ENCODE data around the gene FAM149B1. TPM values are rescaled to one million over a fixed set of nuclear protein-coding genes. Genes with fewer than 3 reads are reported as not detected.

Gene FAM149B1
- total RNA-seq, 1 donor from 2014 or later = 23.5 TPM

DNA sequence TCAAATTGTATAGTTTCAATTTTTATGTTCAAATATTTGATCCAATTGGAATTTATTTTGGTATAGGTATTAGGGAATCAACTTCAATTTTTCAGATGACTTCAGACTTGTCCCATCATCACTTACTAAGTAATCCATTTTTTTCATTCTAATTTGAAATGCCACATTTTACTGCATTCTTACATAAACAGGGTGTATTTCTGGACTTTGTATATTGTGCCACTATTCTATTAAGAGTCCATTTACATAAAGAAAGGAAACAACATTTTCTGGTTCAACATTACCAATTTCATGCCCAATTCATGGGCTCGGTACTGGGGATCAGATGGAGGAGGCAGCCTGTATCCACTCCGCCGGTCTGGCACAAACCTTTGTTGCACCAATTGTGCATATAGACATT, 15.9 kb upstream of the FAM149B1 start:
- H3K36me3 ChIP-seq = peaks cover 88% of the 10 kb centered on the region
- H3K27ac ChIP-seq = no peak overlapping the region
- intact Hi-C loops (cut with DNase I) = no loop called here
- no peak overlapping the region for H3K4me3 ChIP-seq
- TF ChIP-seq, protein P1, sequence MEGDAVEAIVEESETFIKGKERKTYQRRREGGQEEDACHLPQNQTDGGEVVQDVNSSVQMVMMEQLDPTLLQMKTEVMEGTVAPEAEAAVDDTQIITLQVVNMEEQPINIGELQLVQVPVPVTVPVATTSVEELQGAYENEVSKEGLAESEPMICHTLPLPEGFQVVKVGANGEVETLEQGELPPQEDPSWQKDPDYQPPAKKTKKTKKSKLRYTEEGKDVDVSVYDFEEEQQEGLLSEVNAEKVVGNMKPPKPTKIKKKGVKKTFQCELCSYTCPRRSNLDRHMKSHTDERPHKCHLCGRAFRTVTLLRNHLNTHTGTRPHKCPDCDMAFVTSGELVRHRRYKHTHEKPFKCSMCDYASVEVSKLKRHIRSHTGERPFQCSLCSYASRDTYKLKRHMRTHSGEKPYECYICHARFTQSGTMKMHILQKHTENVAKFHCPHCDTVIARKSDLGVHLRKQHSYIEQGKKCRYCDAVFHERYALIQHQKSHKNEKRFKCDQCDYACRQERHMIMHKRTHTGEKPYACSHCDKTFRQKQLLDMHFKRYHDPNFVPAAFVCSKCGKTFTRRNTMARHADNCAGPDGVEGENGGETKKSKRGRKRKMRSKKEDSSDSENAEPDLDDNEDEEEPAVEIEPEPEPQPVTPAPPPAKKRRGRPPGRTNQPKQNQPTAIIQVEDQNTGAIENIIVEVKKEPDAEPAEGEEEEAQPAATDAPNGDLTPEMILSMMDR (IDR thresholded peaks at IDR 0.05) = no peak
- no peaks in the 10 kb centered on the region for H3K4me1 ChIP-seq
- no peaks in the 10 kb centered on the region for H3K9me3 ChIP-seq
- DNase-seq (no peak), ATAC-seq (no peak)
- no peaks in the 10 kb centered on the region for H3K27me3 ChIP-seq (ENCODE audit: low read depth)

DNA sequence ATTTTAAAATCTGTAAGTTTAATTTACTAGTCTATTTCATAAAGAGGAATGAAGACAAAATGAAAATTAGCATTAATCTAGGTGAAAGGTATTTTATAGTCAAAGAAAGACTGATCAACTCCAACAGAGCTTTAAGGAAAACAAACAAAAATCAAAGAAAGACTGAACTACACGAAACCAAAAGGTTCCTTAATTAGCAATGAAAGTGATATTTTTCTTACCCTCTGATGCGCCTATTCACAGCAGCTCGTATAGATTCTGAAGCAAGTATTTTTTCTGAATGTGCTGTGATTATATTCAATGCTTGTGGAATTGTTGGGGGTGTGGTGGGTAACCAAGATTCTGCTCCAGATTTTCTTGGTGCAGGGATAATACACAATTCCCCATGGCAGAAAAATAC, 11.9 kb upstream of the FAM149B1 start:
- Histone ChIP-seq H3K9me3 (no peaks in the 10 kb centered on the region), H3K27ac (no peak overlapping the region), H3K4me3 (no peak overlapping the region), H3K36me3 (peaks cover 86% of the 10 kb centered on the region), H3K4me1 (peaks cover 7% of the 10 kb centered on the region), H3K27me3 (ENCODE audit: low read depth) (no peaks in the 10 kb centered on the region)
- ATAC-seq = no peak
- TF ChIP-seq, protein P1 (IDR thresholded peaks at IDR 0.05) = no peak
- DNase-seq = no peak
- intact Hi-C loops (cut with DNase I) = no loop called here

DNA sequence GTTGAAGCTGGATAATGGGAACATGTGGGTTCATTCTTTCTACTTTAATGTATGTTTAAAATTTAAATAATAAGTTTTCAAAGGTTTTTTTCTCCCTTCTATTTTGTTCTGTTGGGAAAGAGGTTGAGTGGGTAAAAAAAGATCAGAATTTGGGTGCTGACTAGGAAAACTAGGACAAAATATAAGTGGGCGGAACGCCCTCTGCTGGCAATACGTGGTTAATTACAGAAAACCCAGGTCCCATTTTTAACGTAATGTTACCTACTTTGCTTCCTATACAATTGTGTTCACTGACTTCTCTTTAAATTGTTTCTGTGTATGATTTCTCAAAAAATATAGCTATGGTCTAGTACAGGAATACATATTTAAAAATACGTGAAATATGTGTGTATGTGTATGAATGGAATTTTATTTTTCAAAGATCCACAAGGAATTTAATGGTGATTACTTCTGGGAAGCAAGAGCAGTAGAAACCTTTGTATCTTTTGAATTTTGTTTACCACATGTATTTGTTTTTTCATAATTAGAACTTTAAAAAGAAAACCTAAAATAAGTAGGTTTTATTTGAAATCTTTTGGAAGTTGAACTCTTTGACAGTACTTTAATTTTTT, 8.8 kb upstream of the FAM149B1 start:
- Histone ChIP-seq H3K27ac (no peak overlapping the region), H3K9me3 (no peaks in the 10 kb centered on the region), H3K27me3 (ENCODE audit: low read depth) (no peaks in the 10 kb centered on the region), H3K4me1 (peaks cover 25% of the 10 kb centered on the region), H3K4me3 (no peak overlapping the region), H3K36me3 (peaks cover 86% of the 10 kb centered on the region)
- DNase-seq = no peak
- intact Hi-C loops (cut with DNase I) = no loop called here
- TF ChIP-seq, protein P1 (IDR thresholded peaks at IDR 0.05) = peak; percentile 75
- ATAC-seq = peak in 1 of 2 donors; percentile 48

DNA sequence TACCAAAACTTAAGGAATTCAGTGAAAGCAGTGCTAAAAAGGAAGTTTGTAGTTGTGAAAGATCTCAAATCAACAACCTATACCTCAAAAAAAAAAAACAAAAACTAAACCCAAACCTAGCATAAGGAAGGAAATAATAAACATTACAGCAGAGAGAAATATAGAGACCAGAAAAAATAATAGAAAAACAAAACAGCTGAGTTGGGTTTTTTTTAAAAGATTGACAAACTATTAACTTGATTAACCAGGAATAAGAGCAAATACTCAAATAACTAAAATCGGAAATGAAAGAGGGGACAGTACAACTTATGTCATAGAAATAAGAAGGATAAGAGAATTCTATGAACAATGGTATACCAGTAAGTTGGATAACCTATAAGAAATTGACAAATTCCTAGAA, 6.8 kb upstream of the FAM149B1 start:
- peaks cover 42% of the 10 kb centered on the region for H3K4me1 ChIP-seq
- TF ChIP-seq, protein P1 (IDR thresholded peaks at IDR 0.05) = no peak

DNA sequence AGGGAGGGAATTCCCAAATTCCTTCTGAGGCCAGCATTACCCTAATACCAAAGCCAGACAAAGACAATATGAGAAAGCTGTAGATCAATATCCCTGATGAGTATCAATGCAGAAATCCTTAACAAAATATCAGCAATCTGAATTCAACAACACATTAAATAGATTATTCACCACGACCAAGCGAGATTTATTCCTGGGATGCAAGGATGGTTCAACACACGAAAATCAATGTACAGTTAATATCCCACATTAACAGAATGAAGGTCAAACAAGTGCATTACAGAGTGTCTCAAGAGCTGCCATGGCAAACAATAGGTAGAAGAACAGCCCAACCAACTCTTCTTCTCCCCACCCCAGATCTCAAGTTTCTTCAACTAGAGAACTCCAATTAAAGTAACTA, 6.3 kb upstream of the FAM149B1 start:
- H3K27me3 ChIP-seq (ENCODE audit: low read depth) = no peaks in the 10 kb centered on the region
- no peak overlapping the region for H3K27ac ChIP-seq
- peaks cover 48% of the 10 kb centered on the region for H3K4me1 ChIP-seq
- no peaks in the 10 kb centered on the region for H3K9me3 ChIP-seq
- intact Hi-C loops (cut with DNase I) = no loop called here
- H3K4me3 ChIP-seq = no peak overlapping the region
- ATAC-seq = no peak
- DNase-seq = no peak
- H3K36me3 ChIP-seq = peaks cover 65% of the 10 kb centered on the region
- TF ChIP-seq, protein P1 (IDR thresholded peaks at IDR 0.05) = no peak

More for the DNA sequence above, 6.8 kb upstream of the FAM149B1 start:
- Histone ChIP-seq H3K27ac (no peak overlapping the region), H3K27me3 (ENCODE audit: low read depth) (no peaks in the 10 kb centered on the region), H3K36me3 (peaks cover 71% of the 10 kb centered on the region), H3K9me3 (no peaks in the 10 kb centered on the region), H3K4me3 (no peak overlapping the region)
- DNase-seq (no peak), ATAC-seq (no peak)
- intact Hi-C loops (cut with DNase I) = no loop called here
